HG02588 (cell line): ENCODE results near the gene CDH7.

Experiments used
- ATAC-seq: cut with Tn5 transposase; IDR thresholded peaks from one replicate; pipeline ENCODE4 v1.9.1; 2021; ENCODE audit warnings: mild to moderate bottlenecking, moderate library complexity; ENCODE audit not compliant: unreplicated experiment

The CDH7 gene

DNA sequence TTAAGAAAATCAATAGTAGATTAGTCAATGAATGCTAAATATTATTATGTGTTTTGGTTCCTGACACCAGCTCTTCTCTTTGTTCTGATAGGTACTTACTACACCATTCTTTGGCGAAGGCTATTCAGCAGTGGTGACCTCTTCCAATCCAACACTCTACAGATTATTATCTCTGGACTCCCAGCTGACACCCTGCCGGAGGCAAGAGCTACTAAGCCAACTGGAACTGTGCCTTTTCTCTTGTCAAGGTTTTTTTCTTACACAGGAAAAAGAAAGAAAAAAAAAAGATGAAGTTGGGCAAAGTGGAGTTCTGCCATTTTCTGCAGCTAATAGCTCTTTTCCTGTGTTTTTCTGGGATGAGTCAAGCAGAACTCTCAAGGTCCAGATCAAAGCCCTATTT lies 11.7 kb downstream of the CDH7 start:
- ATAC-seq, result no peak

DNA sequence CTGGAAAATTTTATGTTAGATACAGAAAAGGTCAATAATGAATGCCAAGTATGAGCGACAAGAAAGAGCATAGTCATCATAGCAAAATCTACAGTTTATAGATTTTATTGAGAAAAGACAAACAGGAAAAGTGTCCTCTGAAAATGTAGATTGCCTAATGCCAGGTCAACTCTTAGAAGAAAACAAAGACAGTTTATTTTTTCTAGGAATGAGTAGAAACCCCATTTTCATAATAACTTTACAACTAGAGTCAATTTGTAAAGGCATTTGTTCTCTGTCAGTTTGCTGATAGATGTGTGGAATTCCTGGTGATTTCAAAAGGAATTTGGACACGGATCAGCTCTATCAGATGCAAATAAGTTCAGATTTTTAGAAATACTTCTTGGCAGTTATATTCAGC lies 16.6 kb downstream of the CDH7 start:
- no peak for ATAC-seq

DNA sequence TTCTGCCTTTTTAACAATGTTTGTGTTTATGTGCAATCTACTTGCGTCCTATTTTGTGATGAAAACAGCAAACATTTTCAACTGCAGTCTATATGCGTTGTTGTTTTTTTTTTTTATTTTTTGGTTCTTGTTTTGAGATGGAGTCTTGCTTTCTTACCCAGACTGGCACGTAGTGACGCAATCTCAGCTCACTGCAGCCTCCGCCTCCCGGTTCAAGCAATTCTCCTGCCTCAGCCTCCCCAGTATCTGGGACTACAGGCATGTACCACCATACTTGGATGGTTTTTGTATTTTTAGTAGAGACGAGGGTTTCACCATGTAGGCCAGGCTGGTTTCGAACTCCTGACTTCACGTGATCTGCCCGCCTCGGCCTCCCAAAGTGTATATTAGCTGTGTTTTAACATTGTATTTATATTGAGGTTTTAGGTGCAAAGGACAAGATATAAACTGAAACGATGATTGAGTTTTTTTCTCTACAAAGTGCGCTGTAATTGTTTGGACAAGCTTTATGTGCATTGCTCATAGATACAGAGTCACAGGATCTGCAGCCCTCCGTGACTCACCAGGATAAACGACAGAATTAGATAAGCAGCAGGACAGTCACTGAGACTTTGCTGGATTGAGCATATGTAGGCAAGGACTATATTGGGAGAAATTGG lies 17.4 kb downstream of the CDH7 start:
- no peak for ATAC-seq

DNA sequence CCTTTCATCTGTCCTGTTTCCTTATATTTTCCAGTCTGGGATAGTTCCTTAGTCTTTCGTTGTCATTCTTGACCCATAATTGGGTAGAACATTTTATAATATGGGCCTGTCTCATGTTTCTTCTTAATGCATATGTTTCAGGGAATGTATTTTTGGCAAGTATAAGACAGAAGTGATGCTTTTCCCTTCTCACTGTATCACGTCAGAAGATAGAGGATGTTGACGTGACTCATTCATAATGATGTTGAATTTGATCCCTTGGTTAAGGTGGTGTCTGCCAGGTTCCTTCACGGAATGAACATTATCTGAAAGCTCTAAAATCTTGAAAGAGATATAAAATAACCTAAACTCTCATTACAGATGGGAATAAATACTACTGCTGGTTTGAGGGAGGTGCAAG lies 18.8 kb downstream of the CDH7 start:
- no peak for ATAC-seq

DNA sequence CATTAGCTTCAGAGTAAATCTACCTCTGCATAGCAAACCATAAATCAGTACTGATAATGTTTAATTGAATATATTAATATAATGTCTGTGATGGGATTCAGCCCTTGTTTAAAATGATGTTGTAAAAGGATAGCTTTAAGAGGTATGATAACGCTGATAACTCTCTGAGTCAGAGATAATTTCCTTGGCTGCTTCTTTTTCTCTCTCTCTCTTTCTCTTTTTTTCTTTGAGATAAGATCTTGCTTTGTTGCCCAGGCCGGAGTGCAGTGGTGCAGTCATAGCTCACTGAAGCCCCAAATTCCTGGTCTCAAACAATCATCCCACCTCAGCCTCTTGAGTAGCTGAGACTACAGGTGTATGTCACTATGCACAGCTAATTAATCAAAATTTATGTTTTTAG lies 35.7 kb downstream of the CDH7 start:
- no peak for ATAC-seq

DNA sequence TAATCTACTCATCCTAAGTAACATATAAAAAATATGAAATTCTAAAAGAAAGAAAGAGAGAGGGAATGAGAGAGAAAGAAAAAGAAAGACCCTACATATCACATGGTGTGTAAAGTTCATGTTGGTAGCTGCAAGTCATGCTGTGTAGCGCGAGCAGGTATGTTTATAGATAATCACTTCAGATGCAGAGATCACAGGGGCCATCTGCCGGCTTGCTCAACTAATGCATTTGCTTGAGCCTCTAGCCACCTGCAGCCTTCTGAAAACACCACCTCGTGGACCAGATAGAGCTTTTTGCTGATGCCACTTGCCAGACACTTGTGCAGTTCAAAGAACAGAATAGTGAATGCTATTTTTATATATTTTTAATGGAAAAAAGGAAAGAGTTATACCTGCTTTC lies 37.6 kb downstream of the CDH7 start:
- ATAC-seq, result no peak

DNA sequence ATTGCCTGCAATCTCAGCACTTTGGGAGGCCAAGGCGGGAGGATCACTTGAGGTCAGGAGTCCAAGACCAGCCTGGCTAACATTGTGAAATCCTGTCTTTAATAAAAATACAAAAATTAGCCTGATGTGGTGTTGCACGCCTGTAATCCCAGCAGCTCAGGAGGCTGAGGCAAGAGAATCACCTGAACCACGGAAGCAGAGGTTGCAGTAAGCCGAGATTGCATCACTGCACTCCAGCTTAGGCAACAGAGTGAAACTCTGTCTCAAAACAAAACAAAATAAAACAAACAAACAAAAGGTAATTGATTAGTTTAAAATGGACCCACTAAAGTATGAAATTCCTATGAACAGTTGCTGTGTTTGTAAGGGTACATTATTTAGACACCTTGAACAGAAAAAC lies 39.8 kb downstream of the CDH7 start:
- no peak for ATAC-seq

DNA sequence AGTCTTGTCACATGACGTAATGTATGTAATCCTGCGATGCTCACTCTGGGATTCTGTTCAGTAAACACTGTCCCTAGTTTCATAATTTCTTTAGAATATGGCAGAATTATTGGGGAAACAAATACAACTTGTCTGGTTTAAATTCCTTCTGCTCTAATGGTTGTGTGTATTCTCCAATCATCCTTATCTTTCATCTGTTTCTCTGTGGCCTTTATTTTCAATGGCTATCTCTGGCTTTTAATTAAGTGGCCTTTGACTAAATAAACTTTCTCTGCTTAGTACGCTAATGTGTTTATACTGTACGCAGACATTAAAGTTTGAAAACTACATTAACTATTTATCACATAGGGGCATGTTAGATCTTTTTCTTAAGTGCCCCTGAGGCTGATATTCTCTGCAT lies 40.9 kb downstream of the CDH7 start:
- ATAC-seq, result no peak

DNA sequence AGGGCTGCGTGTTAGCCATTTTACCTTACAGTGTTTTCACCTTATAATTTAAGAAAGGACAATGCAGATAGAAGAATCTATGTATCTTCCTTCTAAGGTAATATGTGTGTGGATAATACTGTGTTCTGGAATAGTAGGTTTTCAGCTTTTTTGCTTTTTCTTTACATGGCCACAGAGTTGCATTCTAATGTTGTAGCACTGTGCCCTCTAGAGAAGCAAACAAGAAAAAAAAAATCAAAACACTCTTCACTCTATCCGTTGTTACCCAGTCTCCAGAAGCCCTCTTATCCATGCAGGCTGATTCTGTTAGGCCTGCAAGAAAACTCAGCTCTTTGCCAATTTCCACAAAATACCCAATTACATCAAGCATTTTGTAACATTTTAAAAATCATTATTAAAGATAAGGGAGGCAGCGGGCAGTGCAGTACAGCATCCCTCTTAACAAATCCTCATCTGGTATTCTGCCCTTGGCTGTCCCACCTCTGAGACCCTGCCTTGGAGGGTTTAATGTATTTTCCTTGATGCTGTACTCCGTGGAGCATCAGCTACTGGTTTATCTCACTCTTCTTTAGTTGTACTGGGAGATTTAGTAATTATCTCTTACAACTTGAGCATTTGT lies 41.8 kb downstream of the CDH7 start:
- ATAC-seq, result no peak

DNA sequence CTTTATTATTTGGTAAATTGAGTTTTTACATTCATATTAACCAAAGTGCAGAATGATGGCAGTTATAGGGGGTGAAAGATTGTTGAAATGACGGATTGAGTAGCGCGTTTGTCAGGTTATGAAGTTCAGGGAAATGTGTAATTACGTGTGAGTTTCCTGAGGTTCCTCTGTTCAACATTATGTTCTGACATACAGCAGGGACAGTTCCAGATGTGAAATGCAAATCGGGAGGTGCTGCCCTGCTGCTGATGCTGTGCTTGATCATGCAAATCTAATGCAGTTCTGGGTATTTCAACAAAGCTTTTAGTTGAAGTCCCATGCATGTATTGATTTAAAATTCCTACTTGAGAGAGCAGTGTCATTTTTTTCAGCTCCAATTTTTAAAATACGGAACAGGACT lies 57.9 kb downstream of the CDH7 start:
- ATAC-seq, result no peak

DNA sequence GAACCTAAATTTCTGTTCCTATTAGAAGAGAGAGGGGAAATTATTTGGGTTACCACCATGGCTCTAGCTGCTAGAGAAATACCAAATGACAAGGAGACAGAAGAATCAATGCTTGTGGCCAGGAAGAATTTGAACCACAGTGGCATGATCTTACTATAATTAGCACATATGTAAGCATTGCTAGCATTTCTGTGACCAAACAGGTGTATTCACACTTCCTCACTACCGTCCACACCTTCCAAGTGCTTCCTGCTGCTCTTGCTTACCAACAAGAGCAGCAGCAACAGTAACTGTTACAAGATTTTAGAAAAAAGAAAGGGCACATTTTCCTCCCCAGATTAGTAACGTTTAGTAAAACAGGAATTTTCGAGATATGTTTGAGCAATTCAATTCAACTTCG lies 60.5 kb downstream of the CDH7 start:
- ATAC-seq, result no peak

DNA sequence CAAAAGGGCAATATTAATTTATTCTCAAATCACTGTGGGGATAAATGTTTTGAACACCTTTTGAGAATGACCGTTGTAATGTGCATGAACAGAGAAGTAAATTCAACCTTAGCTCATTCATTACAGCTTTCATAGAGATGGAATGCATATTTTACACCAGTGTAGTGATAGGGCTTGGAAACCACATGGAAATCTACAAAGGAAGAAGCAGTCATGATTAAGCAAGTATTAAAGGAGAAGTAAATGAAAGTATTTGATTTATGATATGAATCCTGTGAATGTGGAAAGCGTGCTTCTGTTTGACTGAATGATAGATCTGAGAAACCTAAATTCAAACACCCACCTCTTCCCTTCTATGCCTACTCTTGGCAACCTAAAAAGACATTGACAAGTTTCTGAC lies 64.7 kb downstream of the CDH7 start:
- ATAC-seq, result no peak

DNA sequence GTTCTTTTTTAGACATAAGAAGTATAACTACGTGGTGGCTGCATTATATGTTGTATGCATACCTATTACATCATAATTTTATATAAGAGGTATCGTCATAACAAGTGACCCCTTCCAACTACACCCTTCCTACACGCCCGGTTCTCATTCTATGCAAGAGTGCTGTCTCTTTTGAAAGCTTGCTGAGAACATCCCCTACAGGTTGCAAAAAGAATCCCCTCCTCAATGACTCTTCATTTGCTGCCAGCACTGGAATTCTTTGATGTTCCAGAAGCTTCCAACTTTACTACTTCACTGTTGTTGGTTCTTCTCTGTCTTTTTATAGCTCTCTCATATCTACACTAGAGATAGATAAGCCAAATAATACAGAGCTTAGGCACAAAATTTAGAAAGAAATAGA lies 66.4 kb downstream of the CDH7 start:
- ATAC-seq, result no peak

DNA sequence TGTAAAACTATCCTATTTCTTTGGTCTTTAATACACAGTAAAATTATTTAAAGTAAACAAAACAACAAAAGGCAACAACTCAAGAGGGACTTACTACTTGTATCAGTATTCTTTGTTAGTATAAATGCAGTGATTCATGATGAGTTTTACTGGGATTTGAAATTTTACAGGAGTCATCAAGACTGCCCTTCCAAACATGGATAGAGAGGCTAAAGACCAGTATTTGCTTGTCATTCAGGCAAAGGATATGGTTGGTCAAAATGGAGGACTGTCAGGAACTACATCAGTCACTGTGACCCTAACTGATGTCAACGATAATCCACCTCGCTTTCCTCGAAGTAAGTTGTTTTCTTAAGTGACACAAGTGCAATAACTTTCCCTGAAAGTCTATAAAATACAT lies 71.1 kb downstream of the CDH7 start:
- no peak for ATAC-seq

DNA sequence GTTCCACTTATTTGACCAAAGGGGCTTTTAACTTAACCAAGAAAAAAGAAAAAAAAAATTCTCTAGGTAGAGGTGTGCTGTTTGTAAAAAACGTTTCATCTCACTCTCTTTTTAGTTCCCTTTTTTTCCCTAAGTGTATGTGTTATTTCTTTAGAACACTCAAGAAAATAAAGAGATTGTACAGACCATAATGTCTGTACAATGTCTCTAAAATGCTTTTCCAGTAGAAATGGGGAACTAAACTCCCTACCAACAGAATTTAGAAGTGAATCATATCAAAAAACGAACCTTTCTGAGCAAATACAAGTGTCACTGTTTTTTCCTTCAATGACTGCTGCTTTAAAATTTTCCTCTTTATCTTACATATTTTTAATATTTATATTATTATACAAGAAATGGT lies 72.0 kb downstream of the CDH7 start:
- ATAC-seq, result no peak

DNA sequence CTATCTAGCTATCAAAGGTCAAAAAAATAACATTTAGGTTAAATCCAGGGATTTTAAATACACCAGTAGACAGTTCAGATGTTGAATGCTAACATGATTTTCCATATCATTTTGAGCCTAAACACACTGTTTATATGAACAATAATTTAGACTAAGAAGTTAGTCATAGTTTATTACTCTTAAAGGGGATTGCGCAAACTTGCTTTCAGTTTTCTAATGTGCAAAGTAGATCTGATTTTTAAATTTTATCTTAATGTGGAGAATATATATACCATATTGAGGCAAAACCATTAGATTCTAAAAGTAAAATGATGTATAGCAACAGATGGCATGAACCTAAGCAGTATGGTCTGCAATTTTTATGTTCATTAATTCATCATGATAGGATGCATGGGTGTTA lies 76.6 kb downstream of the CDH7 start:
- no peak for ATAC-seq

DNA sequence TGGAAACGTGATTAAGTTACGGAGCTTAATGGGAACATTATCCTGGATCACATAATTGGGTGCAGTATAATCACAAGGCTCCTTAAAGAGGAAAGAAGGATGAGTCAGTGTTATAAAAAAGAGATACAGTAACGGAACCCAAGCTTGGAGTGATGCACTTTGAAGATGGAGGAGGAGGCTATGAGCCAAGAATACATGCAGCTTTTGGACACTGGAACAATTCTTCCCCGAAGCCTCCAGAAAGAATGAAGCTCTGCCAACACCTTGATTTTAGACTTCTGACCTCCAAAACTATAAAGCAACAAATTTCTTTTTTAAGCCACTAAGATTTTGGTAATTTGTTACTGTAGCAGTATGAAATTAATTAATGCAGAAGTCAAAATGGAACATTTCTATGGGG lies 85.1 kb downstream of the CDH7 start:
- ATAC-seq, result no peak

DNA sequence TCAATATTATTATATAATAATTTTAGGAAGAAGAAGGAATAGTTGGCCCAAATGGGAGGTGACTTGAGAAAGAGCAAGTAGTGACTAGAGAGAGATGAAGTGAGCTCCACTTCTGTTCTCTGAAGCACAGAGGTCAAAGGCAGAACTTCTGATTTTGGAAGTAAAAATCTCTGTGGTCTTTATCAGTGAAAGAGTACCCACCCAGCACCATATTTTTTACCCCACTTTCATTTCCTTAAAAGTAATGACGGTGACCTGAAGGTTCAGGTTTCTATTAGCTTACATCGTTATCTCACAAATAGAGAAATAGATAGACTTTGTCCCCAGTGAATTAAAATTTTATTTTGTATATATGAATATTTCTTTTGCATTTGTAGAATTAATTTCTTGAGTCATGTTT lies 95.3 kb downstream of the CDH7 start:
- ATAC-seq, result no peak

DNA sequence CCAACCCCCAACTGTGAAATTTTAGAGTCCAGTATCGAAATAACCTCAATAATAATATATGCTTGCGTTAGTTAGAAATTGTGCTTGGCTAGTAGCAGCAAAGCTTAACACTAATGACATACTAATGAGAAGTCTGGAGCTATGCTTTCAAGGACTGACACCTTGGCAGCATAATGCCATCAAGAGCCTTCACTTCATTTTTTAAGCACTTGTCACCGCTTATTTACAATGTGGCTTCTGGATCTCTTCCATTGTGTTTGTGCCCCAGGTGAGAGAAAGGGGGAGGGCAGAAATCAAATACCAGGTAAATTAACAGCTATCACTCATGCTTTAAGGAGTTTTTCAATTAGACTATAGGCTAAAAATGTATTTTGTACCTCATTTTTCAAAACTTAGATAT lies 101.5 kb downstream of the CDH7 start:
- no peak for ATAC-seq

DNA sequence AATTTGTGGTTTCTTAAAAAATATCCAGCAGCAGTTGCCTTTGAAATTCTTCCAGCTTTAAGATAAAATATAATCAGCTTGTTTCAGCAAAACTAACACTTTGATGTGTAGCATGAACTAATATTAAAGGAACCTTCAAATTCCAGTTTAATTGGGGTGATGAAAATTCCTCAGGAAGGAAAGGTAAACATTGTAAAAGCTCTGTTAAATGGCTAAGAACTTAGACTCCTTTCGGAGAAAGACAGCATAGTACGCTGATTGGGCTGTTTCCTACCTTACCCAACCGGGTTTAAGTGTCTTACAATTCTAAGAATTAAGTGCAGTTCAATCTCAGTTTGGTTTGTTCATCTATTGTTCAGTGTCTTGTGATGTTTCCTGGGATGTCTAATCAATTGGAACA lies 108.3 kb downstream of the CDH7 start:
- ATAC-seq, result no peak

DNA sequence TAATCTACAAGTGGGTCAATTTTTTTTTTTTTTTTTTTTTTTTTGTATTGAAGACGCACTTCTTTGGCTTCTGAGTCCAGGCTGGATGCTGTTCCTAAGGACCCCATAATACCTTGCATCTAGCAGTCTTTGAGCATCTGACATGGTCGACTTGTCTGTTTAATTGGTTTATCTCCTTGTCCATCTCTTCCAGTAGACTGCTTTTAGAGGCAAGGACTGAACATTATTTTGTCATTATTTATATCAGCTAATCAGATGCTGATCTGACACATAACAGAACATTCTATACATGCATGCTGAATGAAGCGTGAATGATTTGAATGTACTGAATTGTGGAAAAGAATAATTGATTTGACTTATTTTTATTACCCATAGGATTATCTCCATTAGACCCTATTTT lies 118.7 kb downstream of the CDH7 start:
- ATAC-seq, result no peak

DNA sequence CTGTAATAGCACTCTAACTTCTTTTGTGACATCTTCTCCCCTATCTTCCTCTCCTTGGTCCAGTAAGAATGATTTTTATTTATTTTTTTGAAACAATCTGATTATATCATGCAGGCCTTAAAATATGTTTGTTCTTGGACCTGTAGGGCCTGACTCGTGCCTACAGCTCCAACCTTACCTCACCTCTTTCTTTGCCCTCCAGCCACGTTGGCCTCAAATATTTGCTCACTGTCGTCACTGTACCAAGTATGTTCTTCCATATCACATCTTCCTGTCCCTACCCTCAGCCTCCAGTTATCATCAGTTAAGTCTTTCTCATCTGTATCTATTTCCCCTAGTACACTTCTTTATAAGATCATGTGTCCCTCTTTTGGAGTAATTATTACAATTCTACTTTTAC lies 125.5 kb downstream of the CDH7 start:
- ATAC-seq, result no peak

DNA sequence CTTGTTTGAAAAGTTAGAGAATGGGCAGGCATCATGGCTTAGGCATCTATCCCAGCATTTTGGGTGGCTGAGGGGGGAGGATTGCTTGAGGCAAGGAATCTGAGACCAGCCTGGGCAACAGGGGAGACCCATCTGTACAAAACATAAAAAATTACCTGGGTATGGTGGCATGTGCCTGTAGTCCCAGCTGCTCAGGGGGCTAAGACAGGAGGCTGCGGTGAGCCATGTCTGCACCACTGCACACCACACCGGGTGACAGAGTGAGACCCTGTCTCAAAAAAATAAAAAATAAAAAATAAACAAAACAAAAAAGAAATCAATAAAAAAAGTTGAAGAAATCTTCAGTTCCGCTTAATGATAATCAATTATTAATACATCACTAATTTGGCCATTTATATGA lies 146.5 kb downstream of the CDH7 start:
- ATAC-seq, result no peak
